ENCODE results near the gene NAV2.

GRCh38 chr11:19949606-19950005 is 237.0 kb downstream of the NAV2 start:
- TF ChIP-seq EZH2 (IDR thresholded peaks at IDR 0.05; ENCODE audit: borderline replicate concordance, low read length): no peak
- TF ChIP-seq, protein P1, sequence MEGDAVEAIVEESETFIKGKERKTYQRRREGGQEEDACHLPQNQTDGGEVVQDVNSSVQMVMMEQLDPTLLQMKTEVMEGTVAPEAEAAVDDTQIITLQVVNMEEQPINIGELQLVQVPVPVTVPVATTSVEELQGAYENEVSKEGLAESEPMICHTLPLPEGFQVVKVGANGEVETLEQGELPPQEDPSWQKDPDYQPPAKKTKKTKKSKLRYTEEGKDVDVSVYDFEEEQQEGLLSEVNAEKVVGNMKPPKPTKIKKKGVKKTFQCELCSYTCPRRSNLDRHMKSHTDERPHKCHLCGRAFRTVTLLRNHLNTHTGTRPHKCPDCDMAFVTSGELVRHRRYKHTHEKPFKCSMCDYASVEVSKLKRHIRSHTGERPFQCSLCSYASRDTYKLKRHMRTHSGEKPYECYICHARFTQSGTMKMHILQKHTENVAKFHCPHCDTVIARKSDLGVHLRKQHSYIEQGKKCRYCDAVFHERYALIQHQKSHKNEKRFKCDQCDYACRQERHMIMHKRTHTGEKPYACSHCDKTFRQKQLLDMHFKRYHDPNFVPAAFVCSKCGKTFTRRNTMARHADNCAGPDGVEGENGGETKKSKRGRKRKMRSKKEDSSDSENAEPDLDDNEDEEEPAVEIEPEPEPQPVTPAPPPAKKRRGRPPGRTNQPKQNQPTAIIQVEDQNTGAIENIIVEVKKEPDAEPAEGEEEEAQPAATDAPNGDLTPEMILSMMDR (conservative IDR thresholded peaks at IDR 0.05 in 1 of 2, IDR thresholded peaks at IDR 0.05 in 1 of 2; ENCODE audit: extremely low read depth in 1 of 2, insufficient read depth in 1 of 2, low read depth in 1 of 2, low read length in 2 of 2): no peak
